ENCODE data around the gene TMEM214. TPM values are rescaled to one million over a fixed set of nuclear protein-coding genes. Genes with fewer than 3 reads are reported as not detected.

The TMEM214 gene
- total and polyA plus RNA-seq, 2 experiments from 2014 or later = 50.4 to 75.9 TPM

DNA sequence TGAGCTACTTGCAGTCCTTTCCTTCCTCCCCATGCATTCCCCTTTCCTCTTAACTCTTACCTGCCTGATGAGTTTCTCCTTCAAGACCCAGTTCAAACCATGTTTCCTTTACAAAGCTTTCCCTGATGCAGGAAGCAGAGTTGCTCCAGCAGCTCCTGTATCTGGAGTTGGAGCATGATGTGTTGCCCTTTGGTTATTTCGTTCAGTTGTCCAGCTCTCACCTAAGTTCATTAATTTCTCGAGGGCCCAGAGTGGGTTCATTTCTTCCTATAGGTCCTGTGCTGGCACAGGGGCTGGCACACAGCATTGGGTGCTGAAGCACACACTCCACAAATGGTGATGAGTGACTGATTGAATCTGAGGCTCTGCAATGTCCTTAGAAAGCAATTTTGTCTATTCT is 23.0 kb upstream of the TMEM214 start:
- no peak overlapping the region for H2AFZ ChIP-seq
- no peaks in the 10 kb centered on the region for H3K9me3 ChIP-seq (ENCODE audit: low read depth)
- H3K36me3 ChIP-seq (replicated peaks; ENCODE audit: insufficient read depth, low read depth) = no peaks in the 10 kb centered on the region
- TF ChIP-seq, protein P1, sequence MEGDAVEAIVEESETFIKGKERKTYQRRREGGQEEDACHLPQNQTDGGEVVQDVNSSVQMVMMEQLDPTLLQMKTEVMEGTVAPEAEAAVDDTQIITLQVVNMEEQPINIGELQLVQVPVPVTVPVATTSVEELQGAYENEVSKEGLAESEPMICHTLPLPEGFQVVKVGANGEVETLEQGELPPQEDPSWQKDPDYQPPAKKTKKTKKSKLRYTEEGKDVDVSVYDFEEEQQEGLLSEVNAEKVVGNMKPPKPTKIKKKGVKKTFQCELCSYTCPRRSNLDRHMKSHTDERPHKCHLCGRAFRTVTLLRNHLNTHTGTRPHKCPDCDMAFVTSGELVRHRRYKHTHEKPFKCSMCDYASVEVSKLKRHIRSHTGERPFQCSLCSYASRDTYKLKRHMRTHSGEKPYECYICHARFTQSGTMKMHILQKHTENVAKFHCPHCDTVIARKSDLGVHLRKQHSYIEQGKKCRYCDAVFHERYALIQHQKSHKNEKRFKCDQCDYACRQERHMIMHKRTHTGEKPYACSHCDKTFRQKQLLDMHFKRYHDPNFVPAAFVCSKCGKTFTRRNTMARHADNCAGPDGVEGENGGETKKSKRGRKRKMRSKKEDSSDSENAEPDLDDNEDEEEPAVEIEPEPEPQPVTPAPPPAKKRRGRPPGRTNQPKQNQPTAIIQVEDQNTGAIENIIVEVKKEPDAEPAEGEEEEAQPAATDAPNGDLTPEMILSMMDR (IDR thresholded peaks at IDR 0.05; ENCODE audit: poor library complexity) = no peak
- TF ChIP-seq EZH2phosphoT487 (IDR thresholded peaks at IDR 0.05; ENCODE audit: low read depth, severe bottlenecking, unreplicated experiment) (no peak), EZH2 (IDR thresholded peaks at IDR 0.05; ENCODE audit: borderline replicate concordance) (no peak)
- no peaks in the 10 kb centered on the region for H4K20me1 ChIP-seq (ENCODE audit: insufficient read depth, poor library complexity, severe bottlenecking)
- WGBS (ENCODE audit: low lambda C conversion rate, missing lambda C conversion rate) = 78% methylated on average over 2 of the region's 2 CpGs
- H3K4me1 ChIP-seq (ENCODE audit: insufficient read depth) = peaks cover 21% of the 10 kb centered on the region
- no peak overlapping the region for H3K27ac ChIP-seq
- H3K4me2 ChIP-seq = no peak overlapping the region
- no peaks in the 10 kb centered on the region for H3K27me3 ChIP-seq
- no peaks in the 10 kb centered on the region for H3K9me2 ChIP-seq (replicated peaks; ENCODE audit: insufficient read depth)
- H3K79me2 ChIP-seq = peaks cover 3% of the 10 kb centered on the region
- DNase-seq (ENCODE audit: low spot score) = no peak
- no peak overlapping the region for H3K4me3 ChIP-seq

DNA sequence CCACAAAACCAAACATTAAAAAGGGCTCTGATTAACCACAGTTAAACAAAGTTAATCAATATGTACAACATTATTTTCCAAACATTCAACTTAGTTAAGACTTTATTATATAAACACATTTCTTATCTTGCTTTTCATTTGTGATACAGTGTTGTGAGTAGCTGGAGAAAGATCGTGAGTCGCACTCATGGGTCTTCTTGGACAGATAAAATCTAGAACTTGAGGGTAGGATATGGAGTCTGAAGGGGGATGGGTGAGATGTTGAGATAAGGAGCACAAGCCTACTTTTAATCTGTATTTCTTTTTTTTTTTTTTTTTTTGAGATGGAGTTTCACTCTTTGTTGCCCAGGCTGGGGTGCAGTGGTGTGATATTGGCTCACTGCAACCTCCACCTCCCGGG is 22.6 kb upstream of the TMEM214 start:
- Histone ChIP-seq H3K27ac (no peak overlapping the region), H3K9me2 (replicated peaks; ENCODE audit: insufficient read depth) (no peaks in the 10 kb centered on the region), H3K36me3 (replicated peaks; ENCODE audit: insufficient read depth, low read depth) (no peaks in the 10 kb centered on the region), H3K4me3 (no peak overlapping the region), H3K79me2 (peaks cover 3% of the 10 kb centered on the region), H4K20me1 (ENCODE audit: insufficient read depth, poor library complexity, severe bottlenecking) (no peaks in the 10 kb centered on the region), H3K9me3 (ENCODE audit: low read depth) (no peaks in the 10 kb centered on the region), H3K27me3 (no peaks in the 10 kb centered on the region), H3K4me2 (no peak overlapping the region), H3K4me1 (ENCODE audit: insufficient read depth) (peaks cover 21% of the 10 kb centered on the region), H2AFZ (no peak overlapping the region)
- no peak for TF ChIP-seq EZH2 (IDR thresholded peaks at IDR 0.05; ENCODE audit: borderline replicate concordance)
- no peak for TF ChIP-seq EZH2phosphoT487 (IDR thresholded peaks at IDR 0.05; ENCODE audit: low read depth, severe bottlenecking, unreplicated experiment)
- TF ChIP-seq, protein P1 (IDR thresholded peaks at IDR 0.05; ENCODE audit: poor library complexity) = no peak
- 66% methylated on average over 3 of the region's 3 CpGs for WGBS (ENCODE audit: low lambda C conversion rate, missing lambda C conversion rate)
- DNase-seq (ENCODE audit: low spot score) = no peak

DNA sequence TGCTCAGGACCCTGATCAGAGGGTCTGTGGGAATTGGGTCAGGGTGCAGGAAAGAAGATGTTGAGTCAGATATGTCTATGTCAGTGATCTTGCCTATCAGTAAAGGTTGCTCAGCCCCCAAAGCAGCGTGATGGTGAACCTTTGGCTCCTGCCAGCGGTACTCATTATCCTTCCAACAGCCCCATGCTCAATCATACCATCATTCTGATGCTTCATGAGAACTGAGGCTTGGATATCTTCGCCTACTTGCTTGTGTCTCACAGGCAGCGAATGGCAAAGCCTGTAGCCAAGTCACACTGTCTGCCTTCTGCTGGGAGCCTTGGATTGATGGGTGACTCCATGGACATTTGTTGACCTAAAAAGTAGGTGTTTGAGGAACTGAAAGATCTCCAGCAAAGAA is 19.0 kb upstream of the TMEM214 start:
- H3K9me2 ChIP-seq (replicated peaks; ENCODE audit: insufficient read depth) = no peaks in the 10 kb centered on the region
- H3K27me3 ChIP-seq = no peaks in the 10 kb centered on the region
- 96% methylated on average over 4 of the region's 4 CpGs for WGBS (ENCODE audit: low lambda C conversion rate, missing lambda C conversion rate)
- no peaks in the 10 kb centered on the region for H4K20me1 ChIP-seq (ENCODE audit: insufficient read depth, poor library complexity, severe bottlenecking)
- H3K4me3 ChIP-seq = no peak overlapping the region
- no peaks in the 10 kb centered on the region for H3K36me3 ChIP-seq (replicated peaks; ENCODE audit: insufficient read depth, low read depth)
- no peak overlapping the region for H2AFZ ChIP-seq
- H3K4me1 ChIP-seq (ENCODE audit: insufficient read depth) = peaks cover 5% of the 10 kb centered on the region
- no peak overlapping the region for H3K27ac ChIP-seq
- no peak for TF ChIP-seq EZH2 (IDR thresholded peaks at IDR 0.05; ENCODE audit: borderline replicate concordance)
- TF ChIP-seq, protein P1 (IDR thresholded peaks at IDR 0.05; ENCODE audit: poor library complexity) = no peak
- no peak for TF ChIP-seq EZH2phosphoT487 (IDR thresholded peaks at IDR 0.05; ENCODE audit: low read depth, severe bottlenecking, unreplicated experiment)
- no peaks in the 10 kb centered on the region for H3K9me3 ChIP-seq (ENCODE audit: low read depth)
- no peak for DNase-seq (ENCODE audit: low spot score)
- H3K79me2 ChIP-seq = peaks cover 3% of the 10 kb centered on the region
- no peak overlapping the region for H3K4me2 ChIP-seq
